Bronchial epithelial cell (primary cell): ENCODE data around the gene ASCC3. TPM values are rescaled to one million over a fixed set of nuclear protein-coding genes. Genes with fewer than 3 reads are reported as not detected.
A peak's percentile ranks its signal among the peaks of the same experiment; 100 is the strongest.

ENCODE experiments used
- DNase-seq: peaks from one replicate; pipeline ENCODE4 v3.0.0-alpha.2; 2010; ENCODE audit warnings: low read depth
- FAIRE-seq: peaks from 2 replicates; lab custom pipeline; 2011; peaks lifted over from hg19 to GRCh38; lab: Jason Lieb, UNC
- H3K27me3 ChIP-seq: 2 replicates; pipeline ENCODE4 v1.5.1; 2011; ENCODE audit warnings: low read length; ENCODE audit not compliant: control insufficient read depth, insufficient read depth
- H3K36me3 ChIP-seq: 2 replicates; pipeline ENCODE4 v1.5.1; 2011; ENCODE audit warnings: low read length; ENCODE audit not compliant: control insufficient read depth, insufficient read depth
- H3K4me3 ChIP-seq: 2 replicates; pipeline ENCODE4 v1.5.1; 2011; ENCODE audit warnings: mild to moderate bottlenecking, low read depth, low read length, control low read depth
- total RNA-seq: library from RNA; depleted of rRNA; stranded (reverse); fragments of >200 nt; gene quantifications from 2 replicates; pipeline ENCODE4 v1.2.1, GENCODE V29; 2014
- TF ChIP-seq, protein P1 (sequence below): IDR thresholded peaks from 2 replicates; pipeline ENCODE4 v1.5.1; 2011; ENCODE audit warnings: mild to moderate bottlenecking, moderate library complexity, low read length, control low read depth, inconsistent platforms; ENCODE audit not compliant: insufficient read depth, severe bottlenecking

Gene ASCC3
- total RNA-seq, 1 donor from 2014 or later: 52.7 TPM

DNA sequence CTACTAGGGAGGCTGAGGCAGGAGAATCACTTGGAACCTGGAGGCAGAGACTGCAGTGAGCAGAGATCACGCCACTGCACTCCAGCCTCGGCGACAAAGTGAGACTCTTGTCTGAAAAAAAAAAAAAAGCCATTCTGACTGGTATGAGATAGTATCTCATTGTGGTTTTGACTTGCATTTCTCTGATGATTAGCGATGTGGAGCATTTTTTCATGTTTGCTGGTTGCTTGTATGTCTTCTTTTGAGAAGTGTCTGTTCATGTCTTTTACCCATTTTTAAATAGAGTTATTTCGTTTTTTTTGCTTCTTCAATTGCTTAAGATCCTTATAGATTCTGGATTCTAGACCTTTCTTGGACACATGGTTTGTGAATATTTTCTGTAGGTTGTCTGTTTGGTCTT, 312.9 kb downstream of the ASCC3 start:
- no peaks in the 10 kb centered on the region for H3K36me3 ChIP-seq
- no peak overlapping the region for H3K4me3 ChIP-seq
- FAIRE-seq (no peak), DNase-seq (no peak)
- H3K27me3 ChIP-seq: no peaks in the 10 kb centered on the region
- TF ChIP-seq, protein P1, sequence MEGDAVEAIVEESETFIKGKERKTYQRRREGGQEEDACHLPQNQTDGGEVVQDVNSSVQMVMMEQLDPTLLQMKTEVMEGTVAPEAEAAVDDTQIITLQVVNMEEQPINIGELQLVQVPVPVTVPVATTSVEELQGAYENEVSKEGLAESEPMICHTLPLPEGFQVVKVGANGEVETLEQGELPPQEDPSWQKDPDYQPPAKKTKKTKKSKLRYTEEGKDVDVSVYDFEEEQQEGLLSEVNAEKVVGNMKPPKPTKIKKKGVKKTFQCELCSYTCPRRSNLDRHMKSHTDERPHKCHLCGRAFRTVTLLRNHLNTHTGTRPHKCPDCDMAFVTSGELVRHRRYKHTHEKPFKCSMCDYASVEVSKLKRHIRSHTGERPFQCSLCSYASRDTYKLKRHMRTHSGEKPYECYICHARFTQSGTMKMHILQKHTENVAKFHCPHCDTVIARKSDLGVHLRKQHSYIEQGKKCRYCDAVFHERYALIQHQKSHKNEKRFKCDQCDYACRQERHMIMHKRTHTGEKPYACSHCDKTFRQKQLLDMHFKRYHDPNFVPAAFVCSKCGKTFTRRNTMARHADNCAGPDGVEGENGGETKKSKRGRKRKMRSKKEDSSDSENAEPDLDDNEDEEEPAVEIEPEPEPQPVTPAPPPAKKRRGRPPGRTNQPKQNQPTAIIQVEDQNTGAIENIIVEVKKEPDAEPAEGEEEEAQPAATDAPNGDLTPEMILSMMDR: no peak

GRCh38 chr6:100566563-100566962, 314.6 kb downstream of the ASCC3 start:
- TF ChIP-seq, protein P1: no peak
- FAIRE-seq (no peak), DNase-seq (no peak)
- no peak overlapping the region for H3K4me3 ChIP-seq
- H3K36me3 ChIP-seq: no peaks in the 10 kb centered on the region
- no peaks in the 10 kb centered on the region for H3K27me3 ChIP-seq

DNA sequence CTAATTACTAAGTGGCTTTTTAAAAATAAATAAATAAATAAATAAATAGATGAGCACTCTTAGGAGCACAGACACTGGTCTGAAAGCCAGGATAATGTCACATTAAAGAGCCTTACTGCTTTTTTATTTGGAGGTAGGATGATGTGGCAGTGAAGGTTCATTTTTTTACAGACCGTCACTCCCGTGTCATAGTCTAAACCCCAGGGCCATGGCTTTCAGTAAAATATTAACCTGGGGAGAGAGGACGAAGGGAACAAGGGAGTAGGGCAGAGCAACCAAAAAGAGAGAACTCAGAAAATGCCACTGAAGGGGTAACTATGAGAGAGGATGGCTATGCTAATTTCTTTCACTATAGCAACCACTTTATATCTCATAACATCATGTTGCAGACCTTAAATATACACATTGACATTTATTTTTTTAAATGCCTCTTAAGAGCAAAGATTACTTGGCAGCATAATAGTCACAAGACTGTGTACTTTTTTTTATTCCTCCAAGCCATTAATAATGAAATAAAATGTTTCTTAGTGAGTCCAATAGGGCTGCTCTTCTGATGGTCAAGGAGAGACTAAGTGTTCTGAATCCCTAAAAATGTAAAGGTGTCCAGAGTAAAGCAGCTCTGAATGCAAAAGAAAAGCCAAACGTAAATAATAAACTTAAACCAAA, 315.6 kb downstream of the ASCC3 start:
- no peak for DNase-seq
- H3K27me3 ChIP-seq: no peaks in the 10 kb centered on the region
- TF ChIP-seq, protein P1: no peak
- no peak overlapping the region for H3K4me3 ChIP-seq
- H3K36me3 ChIP-seq: no peaks in the 10 kb centered on the region
- no peak for FAIRE-seq

DNA sequence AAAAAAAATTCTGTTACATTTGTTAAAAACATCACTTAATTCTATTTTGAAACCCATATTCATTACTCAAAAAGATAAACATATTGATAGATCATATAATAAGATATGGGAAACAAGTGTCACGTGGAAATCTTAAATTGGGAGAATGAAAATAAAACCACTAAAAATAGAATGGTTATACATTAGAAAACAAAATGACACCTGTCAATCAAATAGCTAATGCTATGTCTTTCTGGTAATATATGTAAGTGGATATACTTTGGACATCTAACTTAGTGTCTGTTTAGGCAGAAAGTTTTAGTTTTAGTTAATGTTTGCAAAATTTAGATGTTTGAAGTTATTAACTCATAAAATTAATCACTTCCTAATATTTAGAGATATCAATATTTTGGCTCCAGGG, 321.3 kb downstream of the ASCC3 start:
- no peak for FAIRE-seq
- H3K27me3 ChIP-seq: no peaks in the 10 kb centered on the region
- TF ChIP-seq, protein P1: no peak
- H3K4me3 ChIP-seq: no peak overlapping the region
- DNase-seq: no peak
- no peaks in the 10 kb centered on the region for H3K36me3 ChIP-seq

- H3K4me3 ChIP-seq: no peak overlapping the region
- no peaks in the 10 kb centered on the region for H3K36me3 ChIP-seq
- FAIRE-seq (no peak), DNase-seq (peak; percentile 4)
- TF ChIP-seq, protein P1: no peak
- H3K27me3 ChIP-seq: no peaks in the 10 kb centered on the region
Measured at GRCh38 chr6:100554228-100554627, 326.9 kb downstream of the ASCC3 start.

DNA sequence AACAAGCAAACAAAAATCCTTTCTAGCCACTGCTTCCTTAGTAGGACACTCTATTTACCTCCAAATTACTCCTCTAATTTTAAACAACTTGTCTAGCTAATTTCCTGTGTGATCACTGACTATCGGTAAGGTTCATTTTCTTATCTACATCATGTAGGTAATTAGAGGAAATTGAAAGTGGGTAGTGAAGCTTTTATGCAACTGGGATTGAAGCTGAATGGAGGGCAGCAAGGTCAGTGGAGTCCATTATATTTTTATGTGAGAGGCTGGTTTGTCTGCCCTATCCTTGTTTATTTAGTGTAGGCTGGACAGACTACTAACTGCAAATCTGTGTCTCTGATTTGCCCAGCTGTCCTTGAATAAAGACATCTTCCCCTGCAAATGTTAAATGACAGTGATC, 327.9 kb downstream of the ASCC3 start:
- Histone ChIP-seq H3K4me3 (no peak overlapping the region), H3K27me3 (no peaks in the 10 kb centered on the region), H3K36me3 (no peaks in the 10 kb centered on the region)
- no peak for FAIRE-seq
- DNase-seq: no peak
- TF ChIP-seq, protein P1: no peak
